OCI-LY3 (cell line): ENCODE measurements around the gene GOLGA5.
A peak's percentile ranks its signal among the peaks of the same experiment; 100 is the strongest.

Experiments used
- H2AFZ ChIP-seq: fragments of 200-600, 300-600 bp; shearing (Covaris generic); 2 replicates; pipeline ENCODE4 v1.6.0; 2014; ENCODE audit warnings: antibody characterized with exemption, low read depth, low read length
- H3K27ac ChIP-seq: fragments of 200-600, 300-600 bp; sonication (generic); 2 replicates; pipeline ENCODE4 v1.5.1; 2014; ENCODE audit warnings: mild to moderate bottlenecking, low read length, moderate library complexity, mixed read lengths
- H3K27me3 ChIP-seq: fragments of 200-600, 300-600 bp; sonication (generic); 2 replicates; pipeline ENCODE4 v1.6.1; 2014; ENCODE audit warnings: low read depth, low read length, mixed read lengths
- H3K36me3 ChIP-seq: fragments of 200-600, 300-600 bp; sonication (generic); replicated peaks from 2 replicates; pipeline ENCODE3; 2014; ENCODE audit warnings: low read depth, low read length, mixed read lengths
- H3K4me1 ChIP-seq: fragments of 300-600, 200-600 bp; sonication (generic); 2 replicates; pipeline ENCODE4 v1.6.1; 2014; ENCODE audit warnings: low read length, mixed read lengths
- H3K4me2 ChIP-seq: fragments of 200-600, 300-600 bp; sonication (generic); 2 replicates; pipeline ENCODE4 v1.6.1; 2014; ENCODE audit warnings: low read length, mixed read lengths
- H3K4me3 ChIP-seq: fragments of 300-600, 200-600 bp; sonication (generic); 2 replicates; pipeline ENCODE4 v1.5.1; 2014; ENCODE audit warnings: antibody characterized with exemption, mild to moderate bottlenecking, low read length, moderate library complexity
- H3K79me2 ChIP-seq: fragments of 300-600, 200-600 bp; shearing (Covaris generic); 2 replicates; pipeline ENCODE4 v1.6.1; 2014; ENCODE audit warnings: mild to moderate bottlenecking, low read length, mixed read lengths
- H3K9ac ChIP-seq: fragments of 300-600, 200-600 bp; shearing (Covaris generic); 2 replicates; pipeline ENCODE4 v1.6.0; 2014; ENCODE audit warnings: mild to moderate bottlenecking, low read length, moderate library complexity
- H3K9me3 ChIP-seq: fragments of 200-600, 300-600 bp; shearing (Covaris generic); 2 replicates; pipeline ENCODE4 v1.6.1; 2014; ENCODE audit warnings: low read length, mixed read lengths; ENCODE audit not compliant: insufficient read depth
- H4K20me1 ChIP-seq: fragments of 200-600, 300-600 bp; sonication (generic); 2 replicates; pipeline ENCODE4 v1.6.1; 2016; ENCODE audit warnings: low read length, mixed read lengths; ENCODE audit not compliant: insufficient read depth
- CTCF ChIP-seq: fragments of 200-600, 300-600 bp; sonication (generic); IDR thresholded peaks from 2 replicates; pipeline ENCODE4 v1.5.1; 2014; ENCODE audit warnings: antibody characterized with exemption, low read length, low read depth
- EZH2phosphoT487 ChIP-seq: fragments of 200-600 bp; shearing (Covaris generic); IDR thresholded peaks from 2 replicates; pipeline ENCODE4 v1.6.1; 2018; ENCODE audit warnings: antibody characterized with exemption, mixed run types, low read depth

The GOLGA5 gene

GRCh38 chr14:92789457-92790089 is 4.5 kb upstream of the GOLGA5 start:
- Histone ChIP-seq H3K79me2 (peaks cover 4% of the 10 kb centered on the region), H3K9me3 (peaks cover 13% of the 10 kb centered on the region; the same call in 1 of the 2 replicates), H2AFZ (no peak overlapping the region)

GRCh38 chr14:92792885-92793284 is 1.2 kb upstream of the GOLGA5 start:
- no peak overlapping the region for H2AFZ ChIP-seq

More at GRCh38 chr14:92789457-92790089, 4.5 kb upstream of the GOLGA5 start:
- TF ChIP-seq EZH2phosphoT487 (no peak), CTCF (no peak)
- Histone ChIP-seq H4K20me1 (no peaks in the 10 kb centered on the region), H3K36me3 (peaks cover 3% of the 10 kb centered on the region), H3K27me3 (no peaks in the 10 kb centered on the region), H3K4me3 (no peak overlapping the region), H3K4me1 (peaks cover 6% of the 10 kb centered on the region), H3K27ac (no peak overlapping the region), H3K4me2 (no peak overlapping the region), H3K9ac (no peak overlapping the region)

GRCh38 chr14:92794547-92794941 is 439 bp downstream of the GOLGA5 start:
- Histone ChIP-seq H3K4me1 (peaks cover 18% of the 10 kb centered on the region), H3K4me3 (peak overlapping the region; percentile 97), H3K9me3 (peaks cover 1% of the 10 kb centered on the region; the same call in 1 of the 2 replicates), H3K36me3 (peaks cover 12% of the 10 kb centered on the region), H4K20me1 (no peaks in the 10 kb centered on the region), H3K9ac (peak overlapping the region; percentile 91), H3K4me2 (peak overlapping the region; percentile 91), H3K27ac (peak overlapping the region; percentile 45), H2AFZ (peak overlapping the region; percentile 32; the same call in 1 of the 2 replicates), H3K27me3 (no peaks in the 10 kb centered on the region), H3K79me2 (peaks cover 24% of the 10 kb centered on the region)
- TF ChIP-seq CTCF (no peak), EZH2phosphoT487 (no peak)

More at GRCh38 chr14:92792885-92793284, 1.2 kb upstream of the GOLGA5 start:
- 0 out of 2 replicates have a peak overlapping the region, but pooled peaks have one; percentile 83 for H3K4me2 ChIP-seq
- H3K36me3 ChIP-seq, result peaks cover 10% of the 10 kb centered on the region
- no peak overlapping the region for H3K27ac ChIP-seq
- no peak overlapping the region for H3K4me3 ChIP-seq
- TF ChIP-seq CTCF (no peak), EZH2phosphoT487 (no peak)
- H3K9ac ChIP-seq, result no peak overlapping the region
- peaks cover 18% of the 10 kb centered on the region for H3K4me1 ChIP-seq
- H3K9me3 ChIP-seq, result peaks cover 13% of the 10 kb centered on the region; the same call in 1 of the 2 replicates
- no peaks in the 10 kb centered on the region for H3K27me3 ChIP-seq
- H3K79me2 ChIP-seq, result peaks cover 24% of the 10 kb centered on the region
- H4K20me1 ChIP-seq, result no peaks in the 10 kb centered on the region

- peaks cover 14% of the 10 kb centered on the region for H3K36me3 ChIP-seq
- H3K27ac ChIP-seq, result peak overlapping the region; percentile 45; the same call in 1 of the 2 replicates
- H3K9me3 ChIP-seq, result no peaks in the 10 kb centered on the region
- H3K4me3 ChIP-seq, result peak overlapping the region; percentile 97
- TF ChIP-seq EZH2phosphoT487 (no peak), CTCF (no peak)
- no peaks in the 10 kb centered on the region for H3K27me3 ChIP-seq
- H3K79me2 ChIP-seq, result peaks cover 28% of the 10 kb centered on the region
- peaks cover under 1% of the 10 kb centered on the region; the same call in 1 of the 2 replicates for H4K20me1 ChIP-seq
- H3K9ac ChIP-seq, result peak overlapping the region; percentile 91
- peak overlapping the region; percentile 91 for H3K4me2 ChIP-seq
- H3K4me1 ChIP-seq, result peaks cover 18% of the 10 kb centered on the region
- no peak overlapping the region for H2AFZ ChIP-seq
Observed at GRCh38 chr14:92794961-92795360, 856 bp downstream of the GOLGA5 start.
